Naive B cell (primary cell): ENCODE measurements around the gene WDR76. TPM values are rescaled to one million over a fixed set of nuclear protein-coding genes. Genes with fewer than 3 reads are reported as not detected.

Source experiments
- ATAC-seq, 2 donors: fragments of 150-1000 bp; cut with Tn5 transposase; 2 replicates each; pipeline ENCODE4 v1.10.0; 2021; ENCODE audit warnings: low read depth in 2 of 2, mild to moderate bottlenecking in 2 of 2, moderate library complexity in 2 of 2
- DNase-seq: peaks from one replicate; pipeline ENCODE4 v3.0.0; 2022
- H3K27ac Mint-ChIP-seq, 6 donors: one replicate each; pipeline ENCODE4 v1.8.0; 2020 to 2022; ENCODE audit warnings: mild to moderate bottlenecking in 6 of 6, mixed read lengths in 6 of 6, moderate library complexity in 5 of 6, inconsistent platforms in 2 of 6
- H3K27me3 Mint-ChIP-seq, 3 donors: one replicate each; pipeline ENCODE4 v1.8.0; 2021 to 2022; ENCODE audit warnings: mixed read lengths in 3 of 3, mild to moderate bottlenecking in 1 of 3
- H3K36me3 Mint-ChIP-seq, 2 donors: one replicate each; pipeline ENCODE4 v1.8.0; 2020 to 2022; ENCODE audit warnings: mixed read lengths in 2 of 2, inconsistent platforms in 1 of 2, mild to moderate bottlenecking in 1 of 2
- H3K4me1 Mint-ChIP-seq, 3 donors: one replicate each; pipeline ENCODE4 v1.8.0; 2020 to 2022; ENCODE audit warnings: mixed read lengths in 3 of 3, inconsistent platforms in 1 of 3, mild to moderate bottlenecking in 1 of 3, moderate library complexity in 1 of 3
- H3K4me3 Mint-ChIP-seq, 8 donors: one replicate each; pipeline ENCODE4 v1.8.0; 2020 to 2022; ENCODE audit warnings: mild to moderate bottlenecking in 8 of 8, mixed read lengths in 8 of 8, moderate library complexity in 8 of 8, inconsistent platforms in 2 of 8
- H3K9me3 Mint-ChIP-seq, 7 donors: one replicate each; pipeline ENCODE4 v1.8.0; 2020 to 2022; ENCODE audit warnings: mixed read lengths in 7 of 7, mild to moderate bottlenecking in 5 of 7, inconsistent platforms in 2 of 7, moderate library complexity in 1 of 7
- polyA plus RNA-seq, 6 donors: library from polyadenylated mRNA; unstranded; fragments of 300-500 nt; fragmentation: Illumina TruSeq; gene quantifications; one replicate each; pipeline ENCODE4 v1.2.3, GENCODE V29; 2021; ENCODE audit warnings: low read depth in 6 of 6

WDR76 gene
- polyA plus RNA-seq, 6 donors from 2014 or later: 2.8 to 7.8 (median 6.0) TPM

GRCh38 chr15:43915631-43916325 lies 89.0 kb downstream of the WDR76 start:
- ATAC-seq (no peak), DNase-seq (no peak)

GRCh38 chr15:43916326-43916660 lies 89.5 kb downstream of the WDR76 start:
- DNase-seq: no peak
- no peak overlapping the region for H3K27ac Mint-ChIP-seq
- no peak overlapping the region for H3K4me3 Mint-ChIP-seq
- no peaks in the 10 kb centered on the region for H3K4me1 Mint-ChIP-seq
- no peak for ATAC-seq
- no peaks in the 10 kb centered on the region for H3K36me3 Mint-ChIP-seq
- H3K9me3 Mint-ChIP-seq: no peaks in the 10 kb centered on the region
- peaks cover 3 to 22% (median 4%) of the 10 kb centered on the region in 3 donors for H3K27me3 Mint-ChIP-seq

More at GRCh38 chr15:43915631-43916325, 89.0 kb downstream of the WDR76 start:
- H3K27ac Mint-ChIP-seq: no peak overlapping the region
- peaks cover 3 to 22% (median 4%) of the 10 kb centered on the region in 3 donors for H3K27me3 Mint-ChIP-seq
- H3K36me3 Mint-ChIP-seq: no peaks in the 10 kb centered on the region
- H3K4me1 Mint-ChIP-seq: no peaks in the 10 kb centered on the region
- no peak overlapping the region for H3K4me3 Mint-ChIP-seq
- no peaks in the 10 kb centered on the region for H3K9me3 Mint-ChIP-seq

Other genes starting within 250 kb of the WDR76 start
- 10 to 100 TPM in 2 of 6 donors, 1 to 10 TPM in 4; 4.2 to 19.9 (median 6.5) TPM for gene PPIP5K1, start 236.8 kb upstream of the WDR76 start, polyA plus RNA-seq
- not detected for gene CKMT1B, start 233.0 kb upstream of the WDR76 start, polyA plus RNA-seq
- gene STRC, start 208.2 kb upstream of the WDR76 start, polyA plus RNA-seq: not detected
- 1 to 10 TPM in 3 of 6 donors, under 1 TPM in 3; 0.21 to 1.3 (median 0.70) TPM for gene CATSPER2, start 178.2 kb upstream of the WDR76 start, polyA plus RNA-seq
- not detected for gene CKMT1A, start 133.1 kb upstream of the WDR76 start, polyA plus RNA-seq
- 100 to 1,000 TPM; 251 to 358 (median 278) TPM for gene PDIA3, start 80.6 kb upstream of the WDR76 start, polyA plus RNA-seq
- 10 to 100 TPM; 23.1 to 42.3 (median 36.2) TPM for gene ELL3, start 50.0 kb upstream of the WDR76 start, polyA plus RNA-seq
- gene SERF2, start 34.7 kb upstream of the WDR76 start, polyA plus RNA-seq: 1,000 to 10,000 TPM; 1,669 to 2,243 (median 1,811) TPM
- gene SERINC4, start 26.8 kb upstream of the WDR76 start, polyA plus RNA-seq: 1 to 10 TPM in 5 of 6 donors, under 1 TPM in 1; 0.52 to 3.0 (median 2.0) TPM
- 10 to 100 TPM; 11.4 to 19.4 (median 13.6) TPM for gene HYPK, start 26.4 kb upstream of the WDR76 start, polyA plus RNA-seq
- gene MFAP1, start 2.3 kb upstream of the WDR76 start, polyA plus RNA-seq: 10 to 100 TPM in 3 of 6 donors, 1 to 10 TPM in 3; 7.2 to 17.0 (median 10.8) TPM